ENCODE data around the gene SLC9A7. TPM values are rescaled to one million over a fixed set of nuclear protein-coding genes. Genes with fewer than 3 reads are reported as not detected.

Gene SLC9A7
- total RNA-seq, 4 donors from 2014 or later, result 0.63 to 9.0 (median 2.7) TPM

DNA sequence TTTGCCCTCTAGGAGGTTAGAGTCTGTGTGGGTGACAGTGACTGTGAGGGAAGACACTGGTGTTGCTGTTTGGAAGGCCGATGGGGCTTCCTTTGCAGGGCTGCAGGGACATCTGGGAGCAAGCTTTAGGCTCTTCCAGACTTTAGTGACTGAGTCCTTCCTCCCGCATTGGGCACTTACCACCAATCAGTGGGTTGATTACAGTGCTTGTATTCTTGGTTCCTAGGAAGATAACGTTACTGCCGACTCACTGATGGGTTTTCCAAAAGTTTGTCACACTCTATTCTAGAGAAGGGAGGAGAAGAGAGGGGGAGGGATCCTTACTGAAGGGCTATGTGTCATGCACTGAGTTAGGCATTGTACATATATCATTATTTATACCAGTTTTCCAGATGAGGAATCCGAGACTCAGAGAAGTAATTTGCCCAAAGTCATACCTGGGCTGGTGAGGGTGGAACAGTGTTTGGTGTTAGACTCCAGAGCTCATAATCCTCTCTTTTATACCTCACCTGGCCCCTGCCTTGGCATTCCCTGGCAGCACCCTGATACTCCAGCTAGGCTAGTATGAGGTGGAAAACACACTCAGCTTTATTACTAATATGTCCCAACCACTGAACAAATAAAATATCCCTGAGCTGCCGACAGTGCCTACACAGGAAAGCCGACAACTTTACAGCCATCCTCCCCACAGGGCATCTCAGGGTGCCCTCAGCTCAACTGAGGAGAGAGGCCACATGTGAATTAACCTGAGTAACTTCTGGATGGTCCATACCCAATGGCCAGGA lies 181.5 kb downstream of the SLC9A7 start:
- DNase-seq (ENCODE audit: low spot score) (no peak), ATAC-seq (ENCODE audit: low FRiP score) (no peak)
- TF ChIP-seq, protein P1, sequence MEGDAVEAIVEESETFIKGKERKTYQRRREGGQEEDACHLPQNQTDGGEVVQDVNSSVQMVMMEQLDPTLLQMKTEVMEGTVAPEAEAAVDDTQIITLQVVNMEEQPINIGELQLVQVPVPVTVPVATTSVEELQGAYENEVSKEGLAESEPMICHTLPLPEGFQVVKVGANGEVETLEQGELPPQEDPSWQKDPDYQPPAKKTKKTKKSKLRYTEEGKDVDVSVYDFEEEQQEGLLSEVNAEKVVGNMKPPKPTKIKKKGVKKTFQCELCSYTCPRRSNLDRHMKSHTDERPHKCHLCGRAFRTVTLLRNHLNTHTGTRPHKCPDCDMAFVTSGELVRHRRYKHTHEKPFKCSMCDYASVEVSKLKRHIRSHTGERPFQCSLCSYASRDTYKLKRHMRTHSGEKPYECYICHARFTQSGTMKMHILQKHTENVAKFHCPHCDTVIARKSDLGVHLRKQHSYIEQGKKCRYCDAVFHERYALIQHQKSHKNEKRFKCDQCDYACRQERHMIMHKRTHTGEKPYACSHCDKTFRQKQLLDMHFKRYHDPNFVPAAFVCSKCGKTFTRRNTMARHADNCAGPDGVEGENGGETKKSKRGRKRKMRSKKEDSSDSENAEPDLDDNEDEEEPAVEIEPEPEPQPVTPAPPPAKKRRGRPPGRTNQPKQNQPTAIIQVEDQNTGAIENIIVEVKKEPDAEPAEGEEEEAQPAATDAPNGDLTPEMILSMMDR (IDR thresholded peaks at IDR 0.05), result no peak

DNA sequence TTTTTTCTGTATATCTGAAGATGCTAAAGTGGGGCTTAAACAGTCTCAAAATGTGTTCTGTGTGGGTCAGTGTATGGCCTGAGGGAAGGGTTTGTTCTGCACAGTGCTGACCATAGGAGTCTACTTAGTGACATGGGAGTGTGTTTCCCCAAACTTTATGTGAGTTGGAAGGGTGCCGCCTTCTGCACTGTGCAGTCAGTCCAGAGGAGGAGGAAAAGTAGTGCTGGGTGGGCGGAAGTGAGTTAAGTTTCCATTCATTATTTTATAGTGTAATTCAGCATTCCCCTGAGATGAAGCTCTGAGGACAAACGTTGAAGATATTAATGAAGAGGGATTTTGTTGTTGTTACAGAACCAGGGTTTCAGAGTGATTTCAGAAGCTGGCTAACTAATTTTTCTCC lies 182.5 kb downstream of the SLC9A7 start:
- no peak for DNase-seq (ENCODE audit: low spot score)
- TF ChIP-seq, protein P1 (IDR thresholded peaks at IDR 0.05), result no peak
- ATAC-seq (ENCODE audit: low FRiP score), result no peak

GRCh38 chrX:46575991-46576392 lies 182.9 kb downstream of the SLC9A7 start:
- DNase-seq (ENCODE audit: low spot score) (no peak), ATAC-seq (ENCODE audit: low FRiP score) (no peak)
- TF ChIP-seq, protein P1 (IDR thresholded peaks at IDR 0.05), result no peak

- DNase-seq (ENCODE audit: low spot score) (no peak), ATAC-seq (ENCODE audit: low FRiP score) (no peak)
- TF ChIP-seq, protein P1 (IDR thresholded peaks at IDR 0.05), result no peak
Measured at GRCh38 chrX:46575586-46575985, 183.3 kb downstream of the SLC9A7 start.

DNA sequence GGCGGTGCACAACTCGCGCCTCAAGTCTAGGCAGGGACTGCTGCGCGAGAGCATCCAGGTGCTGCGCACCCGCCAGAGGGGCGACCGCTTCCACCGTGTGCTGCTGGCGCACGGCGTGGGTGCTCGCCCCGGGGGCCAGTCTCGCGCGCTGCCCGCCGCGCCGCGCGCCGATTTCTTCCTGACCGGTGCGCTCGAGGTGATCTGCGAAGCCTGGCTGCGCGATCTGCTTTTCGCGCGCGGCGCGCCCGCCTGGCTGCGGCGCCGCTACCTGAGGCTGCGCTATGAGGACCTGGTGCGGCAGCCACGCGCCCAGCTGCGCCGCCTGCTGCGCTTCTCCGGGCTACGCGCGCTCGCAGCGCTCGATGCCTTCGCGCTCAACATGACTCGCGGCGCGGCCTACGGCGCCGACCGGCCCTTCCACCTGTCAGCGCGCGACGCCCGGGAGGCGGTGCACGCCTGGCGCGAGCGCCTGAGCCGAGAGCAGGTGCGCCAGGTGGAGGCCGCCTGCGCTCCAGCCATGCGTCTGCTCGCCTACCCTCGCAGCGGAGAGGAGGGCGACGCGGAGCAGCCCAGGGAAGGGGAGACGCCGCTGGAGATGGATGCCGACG lies 184.0 kb downstream of the SLC9A7 start:
- TF ChIP-seq, protein P1 (IDR thresholded peaks at IDR 0.05), result no peak
- DNase-seq (ENCODE audit: low spot score), result no peak
- no peak for ATAC-seq (ENCODE audit: low FRiP score)

DNA sequence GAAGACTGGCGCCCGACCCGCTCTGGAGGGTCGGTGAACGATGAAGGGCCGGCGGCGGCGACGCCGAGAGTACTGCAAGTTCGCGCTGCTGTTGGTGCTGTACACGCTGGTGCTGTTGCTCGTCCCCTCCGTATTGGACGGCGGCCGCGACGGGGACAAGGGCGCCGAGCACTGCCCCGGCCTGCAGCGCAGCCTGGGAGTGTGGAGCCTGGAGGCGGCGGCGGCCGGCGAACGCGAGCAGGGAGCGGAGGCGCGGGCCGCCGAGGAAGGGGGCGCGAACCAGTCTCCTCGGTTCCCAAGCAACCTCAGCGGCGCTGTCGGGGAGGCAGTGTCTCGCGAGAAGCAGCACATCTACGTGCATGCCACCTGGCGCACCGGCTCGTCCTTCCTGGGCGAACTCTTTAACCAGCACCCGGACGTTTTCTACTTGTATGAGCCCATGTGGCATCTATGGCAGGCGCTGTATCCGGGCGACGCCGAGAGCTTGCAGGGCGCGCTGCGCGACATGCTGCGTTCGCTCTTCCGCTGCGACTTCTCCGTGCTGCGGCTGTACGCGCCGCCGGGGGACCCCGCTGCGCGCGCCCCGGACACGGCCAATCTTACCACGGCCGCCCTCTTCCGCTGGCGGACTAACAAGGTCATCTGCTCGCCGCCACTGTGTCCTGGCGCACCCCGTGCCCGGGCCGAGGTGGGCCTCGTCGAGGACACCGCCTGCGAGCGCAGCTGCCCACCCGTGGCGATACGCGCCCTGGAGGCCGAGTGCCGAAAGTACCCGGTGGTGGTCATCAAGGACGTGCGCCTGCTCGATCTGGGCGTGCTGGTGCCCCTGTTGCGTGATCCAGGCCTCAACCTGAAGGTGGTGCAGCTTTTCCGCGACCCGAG lies 184.8 kb downstream of the SLC9A7 start:
- ATAC-seq (ENCODE audit: low FRiP score) (peak; percentile 49), DNase-seq (ENCODE audit: low spot score) (no peak)
- TF ChIP-seq, protein P1 (IDR thresholded peaks at IDR 0.05), result no peak

All from omental fat pad (tissue), 4 donors.